Liver (tissue), 9 donors: ENCODE results near the gene ILKAP. TPM values are rescaled to one million over a fixed set of nuclear protein-coding genes. Genes with fewer than 3 reads are reported as not detected.

ENCODE experiments used
- DNase-seq: peaks from one replicate; pipeline ENCODE4 v3.0.0-alpha.2; 2017; ENCODE audit warnings: low spot score
- H3K27ac ChIP-seq, 2 donors: one replicate each; pipeline ENCODE4 v1.7.0; 2013; ENCODE audit warnings: inconsistent platforms in 2 of 2, low read length in 2 of 2, control low read depth in 1 of 2, low read depth in 1 of 2, mild to moderate bottlenecking in 1 of 2
- H3K27me3 ChIP-seq, 4 donors: one replicate each; pipeline versions ENCODE4 v1.6.1 to v1.7.0; 2013; ENCODE audit warnings: low read length in 3 of 4, inconsistent platforms in 1 of 4, mild to moderate bottlenecking in 1 of 4, moderate library complexity in 1 of 4; ENCODE audit not compliant: control insufficient read depth in 4 of 4, insufficient read depth in 4 of 4
- H3K36me3 ChIP-seq, 4 donors: one replicate each; pipeline versions ENCODE4 v1.6.1 to v1.7.0; 2013; ENCODE audit warnings: low read length in 3 of 4, mild to moderate bottlenecking in 3 of 4, low read depth in 1 of 4, moderate library complexity in 1 of 4; ENCODE audit not compliant: control insufficient read depth in 4 of 4, insufficient read depth in 3 of 4
- H3K4me1 ChIP-seq, 4 donors: one replicate each; pipeline versions ENCODE4 v1.6.1 to v1.7.0; 2013; ENCODE audit warnings: low read length in 3 of 4, mild to moderate bottlenecking in 3 of 4, moderate library complexity in 1 of 4; ENCODE audit not compliant: control insufficient read depth in 4 of 4, insufficient read depth in 4 of 4
- H3K4me3 ChIP-seq, 3 donors: one replicate each; pipeline versions ENCODE4 v1.6.1 to v1.7.0; 2013; ENCODE audit warnings: low read length in 3 of 3, control low read depth in 1 of 3, low read depth in 1 of 3, mild to moderate bottlenecking in 1 of 3
- H3K9ac ChIP-seq, 2 donors: one replicate each; pipeline ENCODE4 v1.7.0; 2013; ENCODE audit warnings: low read length in 2 of 2, mild to moderate bottlenecking in 2 of 2, moderate library complexity in 2 of 2, control low read depth in 1 of 2, low read depth in 1 of 2
- H3K9me3 ChIP-seq, 4 donors: one replicate each; pipeline versions ENCODE4 v1.6.1 to v1.7.0; 2013; ENCODE audit warnings: low read length in 3 of 4; ENCODE audit not compliant: control insufficient read depth in 4 of 4
- CTCF ChIP-seq: fragments of 150-350 bp; IDR thresholded peaks from 2 replicates; pipeline ENCODE4 v1.5.1; 2017; ENCODE audit warnings: improper control_type of control experiment, low read depth, low read length; ENCODE audit not compliant: missing input control
- EGR1 ChIP-seq, 2 donors: IDR thresholded peaks; 2 replicates each; pipeline ENCODE4 v1.6.1; 2016 to 2018; ENCODE audit warnings: antibody characterized with exemption in 2 of 2, low read depth in 2 of 2
- FOXA1 ChIP-seq: IDR thresholded peaks from 2 replicates; pipeline ENCODE4 v1.6.1; 2016; ENCODE audit warnings: antibody characterized with exemption
- FOXA2 ChIP-seq: IDR thresholded peaks from 2 replicates; pipeline ENCODE4 v1.6.1; 2016; ENCODE audit warnings: antibody characterized with exemption
- GABPA ChIP-seq, 2 donors: IDR thresholded peaks in 1 of 2; conservative IDR thresholded peaks in 1 of 2; 2 replicates each; pipeline ENCODE4 v1.6.1; 2016; ENCODE audit warnings: antibody characterized with exemption in 2 of 2, mild to moderate bottlenecking in 1 of 2, moderate library complexity in 1 of 2
- HNF4G ChIP-seq: IDR thresholded peaks from 2 replicates; pipeline ENCODE4 v1.6.1; 2016; ENCODE audit warnings: antibody characterized with exemption
- JUND ChIP-seq, 2 donors: IDR thresholded peaks; 2 replicates each; pipeline ENCODE4 v1.6.1; 2016; ENCODE audit warnings: antibody characterized with exemption in 2 of 2
- RXRA ChIP-seq, 2 donors: IDR thresholded peaks; 2 replicates each; pipeline ENCODE4 v1.6.1; 2017 to 2018; ENCODE audit warnings: antibody characterized with exemption in 2 of 2, mild to moderate bottlenecking in 1 of 2
- SP1 ChIP-seq: IDR thresholded peaks from 2 replicates; pipeline ENCODE4 v1.6.1; 2018; ENCODE audit warnings: antibody characterized with exemption, mild to moderate bottlenecking
- YY1 ChIP-seq: IDR thresholded peaks from 2 replicates; pipeline ENCODE4 v1.6.1; 2016; ENCODE audit warnings: antibody characterized with exemption, mild to moderate bottlenecking
- WGBS: extraction: QIAGEN DNeasy Blood & Tissue Kit; methylation state at CpG from one replicate; pipeline ENCODE4 v1.1.7; 2013; 5-methylcytosine and 5-hydroxymethylcytosine counted together
- polyA plus RNA-seq, 2 donors: library from polyadenylated mRNA; stranded (reverse) in 1 of 2; unstranded in 1 of 2; fragments of 200-250 nt in 1 of 2; fragments of >200 nt in 1 of 2; fragmentation: Nextera tagmentation in 1 of 2; extraction: Ambion mirVana in 1 of 2; gene quantifications; one replicate each; pipeline versions ENCODE4 v1.2.1 to v1.2.3, GENCODE V29; 2013 to 2015
- total RNA-seq, 2 donors: library from RNA; depleted of rRNA; stranded (reverse); fragments of >200 nt; gene quantifications; one replicate each; pipeline ENCODE4 v1.2.3, GENCODE V29; 2014
- TF ChIP-seq, protein P1 (sequence below): IDR thresholded peaks from 2 replicates; pipeline ENCODE4 v1.6.1; 2016; ENCODE audit warnings: antibody characterized with exemption, mild to moderate bottlenecking
- TF ChIP-seq, protein P2 (sequence below): IDR thresholded peaks from 2 replicates; pipeline ENCODE4 v1.6.1; 2016; ENCODE audit warnings: antibody characterized with exemption
- TF ChIP-seq, protein P3 (sequence below): IDR thresholded peaks from 2 replicates; pipeline ENCODE4 v1.6.1; 2016; ENCODE audit warnings: antibody characterized with exemption
- TF ChIP-seq, protein P4 (sequence below): IDR thresholded peaks from 2 replicates; pipeline ENCODE4 v1.6.1; 2016; ENCODE audit warnings: antibody characterized with exemption
- donor health status: healthy.
- donor health status: healthy.
- donor health status: healthy.
- donor health status: healthy.
- donor health status: healthy.

ILKAP gene
- total and polyA plus RNA-seq, 4 donors: 15.0 to 21.1 (median 20.0) TPM

DNA sequence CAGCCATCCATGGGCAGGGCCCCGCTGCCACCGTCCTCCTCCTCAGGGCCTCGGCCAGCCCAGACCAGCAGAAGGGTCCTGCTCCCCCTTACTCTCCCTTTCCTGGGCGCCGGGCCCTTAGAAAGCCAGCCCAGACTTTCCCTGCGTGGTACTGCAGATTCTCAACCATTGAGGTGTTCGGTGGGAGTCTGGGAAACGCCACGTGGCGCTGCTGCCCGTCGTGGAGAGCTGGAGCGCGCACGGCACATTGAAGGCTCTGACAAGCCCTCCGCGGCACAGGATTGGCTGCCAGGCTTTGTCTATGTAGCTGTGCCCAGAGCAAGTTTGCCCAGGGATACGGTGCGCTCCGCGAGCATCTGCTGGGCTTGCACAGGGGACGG lies 75.4 kb downstream of the ILKAP start:
- TF ChIP-seq CTCF: no peak
- TF ChIP-seq, protein P1, sequence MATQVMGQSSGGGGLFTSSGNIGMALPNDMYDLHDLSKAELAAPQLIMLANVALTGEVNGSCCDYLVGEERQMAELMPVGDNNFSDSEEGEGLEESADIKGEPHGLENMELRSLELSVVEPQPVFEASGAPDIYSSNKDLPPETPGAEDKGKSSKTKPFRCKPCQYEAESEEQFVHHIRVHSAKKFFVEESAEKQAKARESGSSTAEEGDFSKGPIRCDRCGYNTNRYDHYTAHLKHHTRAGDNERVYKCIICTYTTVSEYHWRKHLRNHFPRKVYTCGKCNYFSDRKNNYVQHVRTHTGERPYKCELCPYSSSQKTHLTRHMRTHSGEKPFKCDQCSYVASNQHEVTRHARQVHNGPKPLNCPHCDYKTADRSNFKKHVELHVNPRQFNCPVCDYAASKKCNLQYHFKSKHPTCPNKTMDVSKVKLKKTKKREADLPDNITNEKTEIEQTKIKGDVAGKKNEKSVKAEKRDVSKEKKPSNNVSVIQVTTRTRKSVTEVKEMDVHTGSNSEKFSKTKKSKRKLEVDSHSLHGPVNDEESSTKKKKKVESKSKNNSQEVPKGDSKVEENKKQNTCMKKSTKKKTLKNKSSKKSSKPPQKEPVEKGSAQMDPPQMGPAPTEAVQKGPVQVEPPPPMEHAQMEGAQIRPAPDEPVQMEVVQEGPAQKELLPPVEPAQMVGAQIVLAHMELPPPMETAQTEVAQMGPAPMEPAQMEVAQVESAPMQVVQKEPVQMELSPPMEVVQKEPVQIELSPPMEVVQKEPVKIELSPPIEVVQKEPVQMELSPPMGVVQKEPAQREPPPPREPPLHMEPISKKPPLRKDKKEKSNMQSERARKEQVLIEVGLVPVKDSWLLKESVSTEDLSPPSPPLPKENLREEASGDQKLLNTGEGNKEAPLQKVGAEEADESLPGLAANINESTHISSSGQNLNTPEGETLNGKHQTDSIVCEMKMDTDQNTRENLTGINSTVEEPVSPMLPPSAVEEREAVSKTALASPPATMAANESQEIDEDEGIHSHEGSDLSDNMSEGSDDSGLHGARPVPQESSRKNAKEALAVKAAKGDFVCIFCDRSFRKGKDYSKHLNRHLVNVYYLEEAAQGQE: no peak
- TF ChIP-seq FOXA2: no peak
- TF ChIP-seq JUND (IDR thresholded peaks at IDR 0.05): no peak
- no peak for TF ChIP-seq YY1
- DNase-seq: no peak

DNA sequence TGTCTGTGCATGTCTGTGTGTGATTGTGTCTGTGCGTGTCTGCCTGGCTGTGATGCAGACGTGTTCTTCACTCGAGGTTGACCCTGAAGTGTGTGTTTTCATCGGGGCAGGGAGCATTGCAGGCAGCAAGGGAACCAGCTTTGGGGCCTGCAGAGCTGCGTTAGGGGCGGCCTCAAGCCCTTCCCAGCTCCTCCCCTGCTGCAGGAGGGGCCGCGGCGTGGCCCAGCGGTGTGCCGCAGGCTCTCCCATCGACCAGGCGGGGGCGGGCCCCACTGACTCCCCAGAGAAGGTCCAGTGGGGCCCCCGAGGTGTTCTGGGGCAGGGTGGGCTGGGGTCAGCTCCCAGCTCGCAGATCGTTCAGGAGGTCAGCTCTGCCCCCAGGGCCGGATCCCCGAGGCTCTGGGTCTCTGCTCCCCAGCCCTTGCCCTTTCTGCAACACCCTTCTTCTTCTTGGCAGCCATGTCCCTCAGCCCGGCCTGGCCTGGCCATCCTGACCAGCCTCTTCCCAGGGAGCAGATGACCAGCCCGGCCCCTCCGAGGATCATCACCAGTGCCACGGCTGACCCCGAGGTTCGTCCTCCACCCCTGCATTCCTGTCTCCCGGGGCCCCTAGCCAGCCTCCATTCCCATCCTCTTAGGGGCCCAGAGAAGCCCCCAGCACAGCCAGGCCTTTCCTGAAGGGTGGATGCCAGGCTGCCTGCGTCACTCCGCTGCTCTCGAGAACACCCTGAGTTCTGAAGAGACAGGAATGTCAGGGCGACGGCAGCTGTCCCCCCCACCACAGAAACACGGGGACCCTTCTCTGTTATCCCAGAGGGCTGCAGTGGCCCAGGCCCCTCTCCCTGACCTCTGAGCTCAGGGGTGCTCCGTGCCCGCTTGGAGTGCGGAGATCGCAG lies 76.1 kb downstream of the ILKAP start:
- H3K4me3 ChIP-seq: no peak overlapping the region
- H3K4me1 ChIP-seq: no peaks in the 10 kb centered on the region
- TF ChIP-seq FOXA2 (no peak), YY1 (no peak), CTCF (no peak), FOXA1 (no peak), EGR1 (IDR thresholded peaks at IDR 0.05; ENCODE audit: low read depth in 2 of 2) (no peak), HNF4G (no peak), GABPA (IDR thresholded peaks at IDR 0.05 in 1 of 2, conservative IDR thresholded peaks at IDR 0.05 in 1 of 2) (no peak), SP1 (no peak), RXRA (IDR thresholded peaks at IDR 0.05) (no peak)
- TF ChIP-seq, protein P1: no peak
- TF ChIP-seq, protein P2, sequence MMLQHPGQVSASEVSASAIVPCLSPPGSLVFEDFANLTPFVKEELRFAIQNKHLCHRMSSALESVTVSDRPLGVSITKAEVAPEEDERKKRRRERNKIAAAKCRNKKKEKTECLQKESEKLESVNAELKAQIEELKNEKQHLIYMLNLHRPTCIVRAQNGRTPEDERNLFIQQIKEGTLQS: no peak
- TF ChIP-seq, protein P3, sequence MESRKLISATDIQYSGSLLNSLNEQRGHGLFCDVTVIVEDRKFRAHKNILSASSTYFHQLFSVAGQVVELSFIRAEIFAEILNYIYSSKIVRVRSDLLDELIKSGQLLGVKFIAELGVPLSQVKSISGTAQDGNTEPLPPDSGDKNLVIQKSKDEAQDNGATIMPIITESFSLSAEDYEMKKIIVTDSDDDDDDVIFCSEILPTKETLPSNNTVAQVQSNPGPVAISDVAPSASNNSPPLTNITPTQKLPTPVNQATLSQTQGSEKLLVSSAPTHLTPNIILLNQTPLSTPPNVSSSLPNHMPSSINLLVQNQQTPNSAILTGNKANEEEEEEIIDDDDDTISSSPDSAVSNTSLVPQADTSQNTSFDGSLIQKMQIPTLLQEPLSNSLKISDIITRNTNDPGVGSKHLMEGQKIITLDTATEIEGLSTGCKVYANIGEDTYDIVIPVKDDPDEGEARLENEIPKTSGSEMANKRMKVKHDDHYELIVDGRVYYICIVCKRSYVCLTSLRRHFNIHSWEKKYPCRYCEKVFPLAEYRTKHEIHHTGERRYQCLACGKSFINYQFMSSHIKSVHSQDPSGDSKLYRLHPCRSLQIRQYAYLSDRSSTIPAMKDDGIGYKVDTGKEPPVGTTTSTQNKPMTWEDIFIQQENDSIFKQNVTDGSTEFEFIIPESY: no peak
- TF ChIP-seq, protein P4, sequence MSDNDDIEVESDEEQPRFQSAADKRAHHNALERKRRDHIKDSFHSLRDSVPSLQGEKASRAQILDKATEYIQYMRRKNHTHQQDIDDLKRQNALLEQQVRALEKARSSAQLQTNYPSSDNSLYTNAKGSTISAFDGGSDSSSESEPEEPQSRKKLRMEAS: no peak
- no peak for DNase-seq
- no peaks in the 10 kb centered on the region for H3K36me3 ChIP-seq
- no peaks in the 10 kb centered on the region for H3K27me3 ChIP-seq
- H3K27ac ChIP-seq: no peak overlapping the region
- WGBS: 78% methylated on average over 36 of the region's 36 CpGs
- no peak overlapping the region for H3K9ac ChIP-seq
- H3K9me3 ChIP-seq: no peaks in the 10 kb centered on the region

More for the DNA sequence above, 75.4 kb downstream of the ILKAP start:
- no peaks in the 10 kb centered on the region for H3K36me3 ChIP-seq
- H3K27me3 ChIP-seq: no peaks in the 10 kb centered on the region
- no peaks in the 10 kb centered on the region for H3K9me3 ChIP-seq
- no peak overlapping the region for H3K4me3 ChIP-seq
- no peak overlapping the region for H3K9ac ChIP-seq
- H3K4me1 ChIP-seq: no peaks in the 10 kb centered on the region
- WGBS: 92% methylated on average over 22 of the region's 22 CpGs
- H3K27ac ChIP-seq: no peak overlapping the region
